Right lobe of liver (tissue), 6 donors: ENCODE data around the gene ITGAV. TPM values are rescaled to one million over a fixed set of nuclear protein-coding genes. Genes with fewer than 3 reads are reported as not detected.

Source experiments
- ATAC-seq, 4 donors: fragments of 200-7000 bp; cut with Tn5 transposase; one replicate each; pipeline ENCODE4 v1.9.1; 2020; ENCODE audit warnings: mild to moderate bottlenecking in 4 of 4, moderate library complexity in 4 of 4
- DNase-seq, 3 donors: peaks; one replicate each; pipeline ENCODE4 v3.0.0-alpha.2; 2020
- H3K27ac ChIP-seq, 3 donors: fragments of 200-600 bp; one replicate each; pipeline ENCODE4 v1.8.0; 2022
- H3K27me3 ChIP-seq, 2 donors: fragments of 200-600 bp; one replicate each; pipeline ENCODE4 v1.8.0; 2022
- H3K36me3 ChIP-seq, 4 donors: fragments of 200-600 bp; sonication (generic) in 1 of 4; one replicate each; pipeline versions ENCODE4 v1.5.1 to v1.8.0; 2017 to 2022; ENCODE audit warnings: control low read depth in 1 of 4
- H3K4me1 ChIP-seq, 4 donors: fragments of 200-600 bp; sonication (generic) in 1 of 4; one replicate each; pipeline versions ENCODE4 v1.5.1 to v1.8.0; 2017 to 2022; ENCODE audit warnings: control low read depth in 1 of 4
- H3K4me3 ChIP-seq, 3 donors: fragments of 200-600 bp; one replicate each; pipeline ENCODE4 v1.8.0; 2022
- H3K9me3 ChIP-seq, 4 donors: fragments of 200-600 bp; sonication (generic) in 1 of 4; one replicate each; pipeline versions ENCODE4 v1.5.1 to v1.8.0; 2017 to 2022; ENCODE audit warnings: control low read depth in 1 of 4
- POLR2A ChIP-seq: fragments of 450-650 bp; IDR thresholded peaks from one replicate; pipeline ENCODE4 v1.6.1; 2017; ENCODE audit warnings: antibody characterized with exemption, mild to moderate bottlenecking
- WGBS: methylation state at CpG from one replicate; pipeline ENCODE4 v1.1.6; 2018; ENCODE audit warnings: low coverage, low lambda C conversion rate; ENCODE audit not compliant: insufficient coverage; ENCODE audit errors: missing lambda C conversion rate; 5-methylcytosine and 5-hydroxymethylcytosine counted together
- intact Hi-C, 2 donors: fragments of 100-400 bp; cut with DNase I; formaldehyde crosslinking; loops; one replicate each; pipeline versions ENCODE4 v1.11.2 to v1.14.1; 2022
- total RNA-seq, 6 experiments: library from RNA; depleted of rRNA in 2 of 6; stranded (reverse); fragments of >200 nt in 2 of 6; fragmentation: NEBNext Ultra II Directional in 3 of 6; extraction: Animal tissue kit (Norgen Biotek cat#: 25700) in 3 of 6; gene quantifications; one replicate each; pipeline versions ENCODE4 v1.1.0 to v1.2.4, GENCODE V29; 2016 to 2023
- TF ChIP-seq, protein P1 (sequence below), 4 donors: fragments of 200-600 bp in 3 of 4; fragments of 450-650 bp in 1 of 4; IDR thresholded peaks; one replicate each; pipeline versions ENCODE4 v1.5.1 to v1.8.0; 2016 to 2022; ENCODE audit warnings: antibody characterized with exemption in 4 of 4, mild to moderate bottlenecking in 2 of 4
- donor health status: DM: no; HTN: yes; CAD: no.
- donor health status: DM: no; HTN: no; CAD: no.
- donor health status: DM: no; HTN: no; CAD: no.
- donor health status: DM: no; HTN: yes; CAD: no.
- donor health status: DM: no; HTN: yes; CAD: no.

Gene ITGAV
- total RNA-seq, 6 experiments from 2014 or later, result 16.3 to 48.4 (median 26.4) TPM

GRCh38 chr2:186695081-186695756 is 105.4 kb downstream of the ITGAV start:
- no peaks in the 10 kb centered on the region for H3K9me3 ChIP-seq
- H3K27ac ChIP-seq, result no peak overlapping the region
- TF ChIP-seq, protein P1, sequence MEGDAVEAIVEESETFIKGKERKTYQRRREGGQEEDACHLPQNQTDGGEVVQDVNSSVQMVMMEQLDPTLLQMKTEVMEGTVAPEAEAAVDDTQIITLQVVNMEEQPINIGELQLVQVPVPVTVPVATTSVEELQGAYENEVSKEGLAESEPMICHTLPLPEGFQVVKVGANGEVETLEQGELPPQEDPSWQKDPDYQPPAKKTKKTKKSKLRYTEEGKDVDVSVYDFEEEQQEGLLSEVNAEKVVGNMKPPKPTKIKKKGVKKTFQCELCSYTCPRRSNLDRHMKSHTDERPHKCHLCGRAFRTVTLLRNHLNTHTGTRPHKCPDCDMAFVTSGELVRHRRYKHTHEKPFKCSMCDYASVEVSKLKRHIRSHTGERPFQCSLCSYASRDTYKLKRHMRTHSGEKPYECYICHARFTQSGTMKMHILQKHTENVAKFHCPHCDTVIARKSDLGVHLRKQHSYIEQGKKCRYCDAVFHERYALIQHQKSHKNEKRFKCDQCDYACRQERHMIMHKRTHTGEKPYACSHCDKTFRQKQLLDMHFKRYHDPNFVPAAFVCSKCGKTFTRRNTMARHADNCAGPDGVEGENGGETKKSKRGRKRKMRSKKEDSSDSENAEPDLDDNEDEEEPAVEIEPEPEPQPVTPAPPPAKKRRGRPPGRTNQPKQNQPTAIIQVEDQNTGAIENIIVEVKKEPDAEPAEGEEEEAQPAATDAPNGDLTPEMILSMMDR (IDR thresholded peaks at IDR 0.05), result no peak
- TF ChIP-seq POLR2A, result no peak
- no peak overlapping the region for H3K4me3 ChIP-seq
- H3K36me3 ChIP-seq, result no peaks in the 10 kb centered on the region
- ATAC-seq (no peak), DNase-seq (no peak)
- H3K27me3 ChIP-seq, result no peaks in the 10 kb centered on the region
- intact Hi-C loops, result no loop called here
- peaks cover 0 to 4% (median 0%) of the 10 kb centered on the region in 4 donors for H3K4me1 ChIP-seq
- 41% methylated on average over 9 of the region's 9 CpGs for WGBS

GRCh38 chr2:186696290-186696689 is 106.4 kb downstream of the ITGAV start:
- no peak overlapping the region for H3K4me3 ChIP-seq
- DNase-seq, result no peak

DNA sequence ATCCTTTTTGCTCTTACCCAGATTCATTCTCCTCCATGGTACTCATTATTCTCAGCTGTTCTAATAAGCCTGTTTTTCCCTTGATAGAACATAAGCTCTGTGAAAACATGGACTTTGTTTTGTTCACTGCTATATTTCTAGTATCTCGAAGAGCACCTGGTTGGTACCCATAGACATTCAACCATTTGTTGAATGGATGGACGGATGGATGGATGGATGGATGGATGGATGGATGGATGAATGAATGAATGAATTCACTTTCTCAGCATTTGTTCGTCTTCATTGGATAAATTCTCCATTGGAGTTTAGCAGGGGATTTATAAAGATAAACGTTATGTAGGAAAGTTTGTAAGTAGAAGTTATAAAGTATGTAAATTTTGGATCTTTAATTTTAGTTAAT is 106.9 kb downstream of the ITGAV start:
- DNase-seq (no peak), ATAC-seq (no peak)
- intact Hi-C loops, result no loop called here
- Histone ChIP-seq H3K9me3 (no peaks in the 10 kb centered on the region), H3K4me1 (peaks cover 0 to 4% (median 0%) of the 10 kb centered on the region in 4 donors), H3K36me3 (no peaks in the 10 kb centered on the region), H3K4me3 (no peak overlapping the region), H3K27ac (no peak overlapping the region), H3K27me3 (no peaks in the 10 kb centered on the region)
- TF ChIP-seq POLR2A, result no peak
- TF ChIP-seq, protein P1 (IDR thresholded peaks at IDR 0.05), result no peak
- 44% methylated on average over 4 of the region's 4 CpGs for WGBS

More at GRCh38 chr2:186696290-186696689, 106.4 kb downstream of the ITGAV start:
- TF ChIP-seq, protein P1 (IDR thresholded peaks at IDR 0.05), result no peak
- TF ChIP-seq POLR2A, result no peak
- 81% methylated on average over 4 of the region's 4 CpGs for WGBS
- Histone ChIP-seq H3K27ac (no peak overlapping the region), H3K9me3 (no peaks in the 10 kb centered on the region), H3K27me3 (no peaks in the 10 kb centered on the region), H3K4me1 (peaks cover 0 to 4% (median 0%) of the 10 kb centered on the region in 4 donors), H3K36me3 (no peaks in the 10 kb centered on the region)
- ATAC-seq, result no peak
- intact Hi-C loops, result no loop called here

GRCh38 chr2:186697536-186697935 is 107.7 kb downstream of the ITGAV start:
- TF ChIP-seq, protein P1 (IDR thresholded peaks at IDR 0.05), result no peak
- TF ChIP-seq POLR2A, result no peak
- H3K4me1 ChIP-seq, result peaks cover 0 to 4% (median 0%) of the 10 kb centered on the region in 4 donors
- 79% methylated on average over 1 of the region's 1 CpG for WGBS
- ATAC-seq (no peak), DNase-seq (no peak)
- intact Hi-C loops, result no loop called here
- H3K27me3 ChIP-seq, result no peaks in the 10 kb centered on the region
- H3K27ac ChIP-seq, result no peak overlapping the region
- no peaks in the 10 kb centered on the region for H3K36me3 ChIP-seq
- H3K4me3 ChIP-seq, result no peak overlapping the region
- no peaks in the 10 kb centered on the region for H3K9me3 ChIP-seq
